Activated CD8-positive, alpha-beta T cell treated with anti-CD3 and anti-CD28 coated beads, Interleukin-2, amount 10 ng/mL, durations not matched to agents 7 days and 5 days (primary cell): ENCODE results near the gene PLSCR3. TPM values are rescaled to one million over a fixed set of nuclear protein-coding genes. Genes with fewer than 3 reads are reported as not detected.
"Not testable (repeated sequence)": the region's sequence is repeated elsewhere in the genome, so short reads cannot be mapped to it uniquely, and the experiment has no call there.

Experiments
- ATAC-seq: fragments of 150-1000 bp; cut with Tn5 transposase; one replicate; pipeline ENCODE4 v1.10.0; 2021; ENCODE audit warnings: moderate library complexity
- CTCF ChIA-PET: fragments of 350-600 bp; sonication (Branson Sonifier 250); formaldehyde crosslinking; loops from one replicate; lab custom pipeline; 2021; ENCODE audit warnings: antibody characterized with exemption; lab: Charles Lee
- POLR2A ChIA-PET: fragments of 350-600 bp; sonication (Branson Sonifier 250); formaldehyde crosslinking; loops from one replicate; lab custom pipeline; 2021; ENCODE audit warnings: antibody characterized with exemption; lab: Charles Lee
- DNase-seq: peaks from one replicate; pipeline ENCODE4 v3.0.0-alpha.2; 2020
- H3K27ac Mint-ChIP-seq: one replicate; pipeline ENCODE4 v1.8.0; 2021; ENCODE audit warnings: mild to moderate bottlenecking, mixed read lengths
- H3K27me3 Mint-ChIP-seq: one replicate; pipeline ENCODE4 v1.8.0; 2021; ENCODE audit warnings: low read depth, mixed read lengths
- H3K36me3 Mint-ChIP-seq: one replicate; pipeline ENCODE4 v1.8.0; 2021; ENCODE audit warnings: low read depth, mixed read lengths
- H3K4me1 Mint-ChIP-seq: one replicate; pipeline ENCODE4 v1.8.0; 2021; ENCODE audit warnings: low read depth, mixed read lengths
- H3K4me3 Mint-ChIP-seq: one replicate; pipeline ENCODE4 v1.8.0; 2021; ENCODE audit warnings: mild to moderate bottlenecking, mixed read lengths
- H3K9me3 Mint-ChIP-seq: one replicate; pipeline ENCODE4 v1.8.0; 2022; ENCODE audit warnings: mixed read lengths; ENCODE audit not compliant: insufficient read depth
- total RNA-seq, 2 experiments: library from RNA; stranded (reverse); gene quantifications; one replicate each; pipeline ENCODE4 v1.2.3, GENCODE V29; 2021

Gene PLSCR3
- total RNA-seq, 2 experiments from 2014 or later = 87.9 to 92.6 TPM

- ATAC-seq (no peak), DNase-seq (no peak)
- Mint-ChIP-seq H3K36me3 (no peaks in the 10 kb centered on the region), H3K4me1 (no peaks in the 10 kb centered on the region), H3K27me3 (peaks cover 2% of the 10 kb centered on the region), H3K4me3 (no peak overlapping the region), H3K9me3 (no peaks in the 10 kb centered on the region), H3K27ac (no peak overlapping the region)
- ChIA-PET POLR2A (interaction anchor here (0.7 kb wide), 1 partner anchor 106 kb away, joined by 3 read pairs; no protein-coding TSS in a partner anchor), CTCF (interaction anchor here (2.2 kb wide), 1 partner anchor 15 kb away, joined by 10 read pairs; no protein-coding TSS in a partner anchor)
Measured at GRCh38 chr17:7370853-7371252, 23.5 kb downstream of the PLSCR3 start.

GRCh38 chr17:7369825-7370224 is 24.5 kb downstream of the PLSCR3 start:
- Mint-ChIP-seq H3K27me3 (peaks cover 2% of the 10 kb centered on the region), H3K4me1 (no peaks in the 10 kb centered on the region), H3K4me3 (no peak overlapping the region), H3K9me3 (no peaks in the 10 kb centered on the region), H3K27ac (no peak overlapping the region), H3K36me3 (no peaks in the 10 kb centered on the region)
- CTCF ChIA-PET = interaction anchor here (2.2 kb wide), 1 partner anchor 14 kb away, joined by 10 read pairs; no protein-coding TSS in a partner anchor
- POLR2A ChIA-PET = no interaction called here
- no peak for ATAC-seq
- no peak for DNase-seq

GRCh38 chr17:7368599-7368994 is 25.7 kb downstream of the PLSCR3 start:
- DNase-seq, H3K36me3 Mint-ChIP-seq, ATAC-seq, H3K4me1 Mint-ChIP-seq, CTCF ChIA-PET, H3K4me3 Mint-ChIP-seq, H3K27me3 Mint-ChIP-seq, H3K9me3 Mint-ChIP-seq, H3K27ac Mint-ChIP-seq: not testable (repeated sequence)
- POLR2A ChIA-PET = interaction anchor here (0.6 kb wide), 1 partner anchor 227 kb away, joined by 3 read pairs; no protein-coding TSS in a partner anchor

GRCh38 chr17:7367918-7368598 is 26.3 kb downstream of the PLSCR3 start:
- ChIA-PET CTCF (no interaction called here), POLR2A (interaction anchor here (0.6 kb wide), 1 partner anchor 226 kb away, joined by 3 read pairs; no protein-coding TSS in a partner anchor)
- Mint-ChIP-seq H3K9me3 (no peaks in the 10 kb centered on the region), H3K36me3 (no peaks in the 10 kb centered on the region), H3K27me3 (peaks cover 2% of the 10 kb centered on the region), H3K4me1 (no peaks in the 10 kb centered on the region), H3K4me3 (no peak overlapping the region), H3K27ac (no peak overlapping the region)
- DNase-seq (no peak), ATAC-seq (no peak)

GRCh38 chr17:7367083-7367482 is 27.2 kb downstream of the PLSCR3 start:
- DNase-seq (no peak), ATAC-seq (no peak)
- ChIA-PET CTCF (no interaction called here), POLR2A (no interaction called here)
- no peaks in the 10 kb centered on the region for H3K4me1 Mint-ChIP-seq
- H3K27me3 Mint-ChIP-seq = peaks cover 2% of the 10 kb centered on the region
- no peaks in the 10 kb centered on the region for H3K9me3 Mint-ChIP-seq
- H3K36me3 Mint-ChIP-seq = no peaks in the 10 kb centered on the region
- no peak overlapping the region for H3K4me3 Mint-ChIP-seq
- H3K27ac Mint-ChIP-seq = no peak overlapping the region

- CTCF ChIA-PET, H3K27ac Mint-ChIP-seq, H3K4me3 Mint-ChIP-seq, H3K27me3 Mint-ChIP-seq, DNase-seq, H3K4me1 Mint-ChIP-seq, H3K36me3 Mint-ChIP-seq, H3K9me3 Mint-ChIP-seq, ATAC-seq: not testable (repeated sequence)
- POLR2A ChIA-PET = interaction anchor here (0.6 kb wide), 1 partner anchor 121 kb away, joined by 3 read pairs; no protein-coding TSS in a partner anchor
Measured at GRCh38 chr17:7365963-7366362, 28.4 kb downstream of the PLSCR3 start.

DNA sequence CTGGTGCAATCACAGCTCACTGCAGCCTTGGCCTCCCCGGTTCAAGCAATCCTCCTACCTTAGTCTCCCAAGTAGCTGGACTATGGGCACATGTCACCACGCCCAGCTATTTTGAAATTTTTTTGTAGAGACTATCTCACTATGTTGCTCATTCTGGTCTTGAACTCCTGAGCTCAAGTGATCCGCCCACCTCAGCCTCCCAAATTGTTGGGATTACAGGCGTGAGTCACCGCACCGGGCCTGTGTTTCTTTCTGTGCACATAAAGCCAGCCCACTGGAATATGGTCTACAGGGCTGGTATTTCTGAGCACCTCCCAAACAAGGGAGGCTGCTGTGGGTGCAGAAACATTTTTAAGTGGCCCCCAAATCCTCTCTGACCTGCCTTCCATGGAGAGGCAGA is 31.0 kb downstream of the PLSCR3 start:
- Mint-ChIP-seq H3K4me3 (no peak overlapping the region), H3K9me3 (no peaks in the 10 kb centered on the region), H3K4me1 (no peaks in the 10 kb centered on the region), H3K27ac (no peak overlapping the region), H3K27me3 (peaks cover 4% of the 10 kb centered on the region), H3K36me3 (no peaks in the 10 kb centered on the region)
- ChIA-PET CTCF (interaction anchor here (2.0 to 2.1 kb wide), 2 partner anchors 13 to 197 kb away, joined by 4 to 5 read pairs; no protein-coding TSS in a partner anchor), POLR2A (no interaction called here)
- DNase-seq (no peak), ATAC-seq (no peak)

DNA sequence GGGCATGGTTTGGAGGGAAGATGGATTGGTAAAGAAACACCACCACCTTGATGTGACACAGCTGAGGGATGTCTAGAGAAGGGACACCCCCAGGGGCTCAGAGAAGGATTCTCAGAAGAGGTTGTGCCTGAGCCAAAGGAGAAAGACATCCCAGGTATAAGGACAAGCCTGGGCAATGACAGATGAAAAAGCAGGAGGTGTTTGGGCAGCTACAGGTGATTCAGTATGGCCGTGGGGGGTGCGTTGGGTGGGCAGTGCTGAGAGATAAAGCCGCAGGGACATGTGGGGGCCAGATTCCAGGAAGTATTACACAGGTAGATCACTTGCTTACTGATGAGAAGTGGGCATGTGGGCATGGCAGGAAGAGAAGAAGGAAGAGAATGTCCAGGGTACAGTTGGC is 32.4 kb downstream of the PLSCR3 start:
- Mint-ChIP-seq H3K36me3 (no peaks in the 10 kb centered on the region), H3K9me3 (no peaks in the 10 kb centered on the region), H3K4me1 (no peaks in the 10 kb centered on the region), H3K27me3 (peaks cover 4% of the 10 kb centered on the region), H3K27ac (no peak overlapping the region), H3K4me3 (no peak overlapping the region)
- ChIA-PET CTCF (interaction anchor here (1.1 to 2.1 kb wide), 4 partner anchors 12 to 198 kb away, joined by 3 to 5 read pairs (median 4); no protein-coding TSS in a partner anchor), POLR2A (interaction anchor here (1.2 kb wide), 1 partner anchor 147 kb away, joined by 3 read pairs; no protein-coding TSS in a partner anchor)
- no peak for DNase-seq
- no peak for ATAC-seq

DNA sequence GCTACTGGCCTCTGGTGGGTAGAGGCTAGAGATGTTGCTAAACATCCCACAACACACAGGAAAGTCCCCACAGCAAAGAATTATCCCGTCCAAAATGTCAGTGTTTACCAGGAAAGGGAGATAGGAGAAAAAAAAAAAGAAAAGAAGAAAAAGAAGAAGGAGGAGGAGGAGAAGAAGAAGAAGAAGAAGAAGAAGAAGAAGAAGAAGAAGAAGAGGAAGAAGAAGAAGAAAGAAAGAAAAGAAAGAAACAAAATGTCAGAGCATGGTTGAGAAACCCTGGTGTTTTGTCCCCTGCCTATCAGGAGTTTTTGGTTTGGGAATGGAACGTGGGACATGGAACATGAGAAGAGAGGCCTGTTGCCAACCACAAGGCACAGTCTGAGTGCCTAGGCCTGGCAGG is 36.9 kb downstream of the PLSCR3 start:
- peaks cover 14% of the 10 kb centered on the region for H3K36me3 Mint-ChIP-seq
- ChIA-PET CTCF (interaction anchor here (3.3 to 5.7 kb wide), 3 partner anchors 77 to 203 kb away, joined by 13 to 83 read pairs (median 40); partner anchors contain the start of genes SENP3 and TMEM102), POLR2A (interaction anchor here (1.2 to 1.9 kb wide), 2 partner anchors 78 to 127 kb away, joined by 3 to 6 read pairs; partner anchors contain the start of genes POLR2A and TMEM102)
- DNase-seq (no peak), ATAC-seq (no peak)
- H3K4me3 Mint-ChIP-seq = no peak overlapping the region
- H3K27me3 Mint-ChIP-seq = peaks cover 4% of the 10 kb centered on the region
- H3K9me3 Mint-ChIP-seq = no peaks in the 10 kb centered on the region
- H3K27ac Mint-ChIP-seq = no peak overlapping the region
- peaks cover 38% of the 10 kb centered on the region for H3K4me1 Mint-ChIP-seq

DNA sequence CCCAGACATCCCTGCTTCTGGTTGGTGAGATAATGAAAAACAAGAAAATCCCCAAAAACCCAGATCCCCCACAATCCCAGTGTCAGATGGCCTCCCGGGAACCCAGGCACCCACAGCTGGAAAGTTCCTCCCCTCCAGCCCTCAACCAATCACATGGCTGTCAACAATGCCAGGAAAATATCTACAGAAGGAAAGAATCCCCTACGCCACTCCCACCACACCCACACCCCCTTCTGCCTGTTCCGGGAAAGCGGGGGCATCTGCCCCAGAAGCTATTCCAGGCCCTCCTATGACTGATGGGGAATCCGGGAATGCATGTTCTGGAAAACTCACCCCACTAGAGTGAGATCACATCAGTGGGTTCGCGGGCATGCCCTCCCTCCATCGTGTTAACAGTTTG is 37.6 kb downstream of the PLSCR3 start:
- H3K36me3 Mint-ChIP-seq = peaks cover 17% of the 10 kb centered on the region
- no peak for DNase-seq
- ChIA-PET POLR2A (interaction anchor here (0.8 to 1.9 kb wide), 6 partner anchors 20 to 330 kb away, joined by 3 to 8 read pairs (median 4); partner anchors contain the start of genes ACAP1, CHRNB1, POLR2A and TMEM102), CTCF (interaction anchor here (0.6 to 5.7 kb wide), 15 partner anchors 12 to 330 kb away, joined by 3 to 83 read pairs (median 10); partner anchors contain the start of genes ACAP1, SENP3, TMEM102 and TMEM256)
- peaks cover 42% of the 10 kb centered on the region for H3K4me1 Mint-ChIP-seq
- ATAC-seq = no peak
- H3K4me3 Mint-ChIP-seq = no peak overlapping the region
- H3K27me3 Mint-ChIP-seq = peaks cover 4% of the 10 kb centered on the region
- no peaks in the 10 kb centered on the region for H3K9me3 Mint-ChIP-seq
- H3K27ac Mint-ChIP-seq = no peak overlapping the region

- peaks cover 4% of the 10 kb centered on the region for H3K27me3 Mint-ChIP-seq
- H3K4me1 Mint-ChIP-seq = peaks cover 45% of the 10 kb centered on the region
- DNase-seq (peak; percentile 92), ATAC-seq (peak; percentile 73)
- peak overlapping the region; percentile 28 for H3K27ac Mint-ChIP-seq
- POLR2A ChIA-PET = interaction anchor here (0.5 to 1.9 kb wide), 9 partner anchors 19 to 331 kb away, joined by 3 to 8 read pairs (median 3); partner anchors contain the start of genes ACAP1, CHRNB1, POLR2A and TMEM102
- no peaks in the 10 kb centered on the region for H3K9me3 Mint-ChIP-seq
- CTCF ChIA-PET = interaction anchor here (0.6 to 5.7 kb wide), 39 partner anchors 9 to 333 kb away, joined by 3 to 83 read pairs (median 5); partner anchors contain the start of genes ACAP1, CHRNB1, FGF11 and FXR2
- H3K36me3 Mint-ChIP-seq = peaks cover 20% of the 10 kb centered on the region
- no peak overlapping the region for H3K4me3 Mint-ChIP-seq
Measured at GRCh38 chr17:7356072-7356549, 38.2 kb downstream of the PLSCR3 start.
